SK-N-MC (cell line): ENCODE results near the gene CASP4.

Experiments
- EZH2 ChIP-seq: fragments of 200-600 bp; sonication (generic); IDR thresholded peaks from one replicate; pipeline ENCODE4 v1.6.1; 2017; ENCODE audit warnings: antibody characterized with exemption
- FOXP2 ChIP-seq: optimal IDR thresholded peaks from 2 replicates; pipeline ENCODE3; 2011; ENCODE audit warnings: mild to moderate bottlenecking, moderate library complexity; ENCODE audit not compliant: insufficient read depth; ENCODE audit errors: extremely low read length, control extremely low read depth
- POLR2AphosphoS5 ChIP-seq: IDR thresholded peaks from 2 replicates; pipeline ENCODE4 v1.6.1; 2012; ENCODE audit warnings: mild to moderate bottlenecking, low read depth, low read length, borderline replicate concordance

DNA sequence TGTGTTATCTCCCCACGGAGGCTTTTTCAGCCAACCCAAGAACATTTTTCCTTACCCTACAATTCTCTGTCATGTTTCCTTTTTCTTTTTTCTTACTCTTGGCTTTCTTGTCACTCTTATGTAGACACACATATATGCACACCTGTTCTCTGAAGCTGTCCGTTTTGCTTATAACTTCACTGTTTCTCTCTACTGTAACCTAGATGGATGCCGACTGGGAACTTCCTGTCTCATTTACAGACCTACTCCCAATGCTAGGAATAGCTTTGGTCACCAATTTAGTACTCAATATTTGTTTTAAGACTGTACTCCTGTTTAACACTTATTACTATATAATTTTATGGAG, 60.2 kb downstream of the CASP4 start:
- TF ChIP-seq POLR2AphosphoS5 (no peak), EZH2 (no peak), FOXP2 (no peak)
